Activated T-cell treated with anti-CD3 and anti-CD28 coated beads, Interleukin-2, amount 50 U/mL, for 72 hours (primary cell): ENCODE results near the gene PRSS1. TPM values are rescaled to one million over a fixed set of nuclear protein-coding genes. Genes with fewer than 3 reads are reported as not detected.
"Not testable (repeated sequence)": the region's sequence is repeated elsewhere in the genome, so short reads cannot be mapped to it uniquely, and the experiment has no call there.

ENCODE experiments used
- ATAC-seq, 2 donors: fragments of 150-1000 bp; cut with Tn5 transposase; replicated peaks in 1 of 2; 2 replicates each; pipeline ENCODE4 v1.10.0; 2021; ENCODE audit warnings: moderate library complexity in 2 of 2, mild to moderate bottlenecking in 1 of 2
- DNase-seq, 2 donors: peaks; one replicate each; pipeline ENCODE4 v3.0.0; 2021 to 2022; ENCODE audit warnings: mixed read lengths in 1 of 2
- H3K27ac Mint-ChIP-seq: one replicate; pipeline ENCODE4 v1.8.0; 2022; ENCODE audit warnings: mild to moderate bottlenecking, moderate library complexity, mixed read lengths
- H3K27me3 Mint-ChIP-seq: one replicate; pipeline ENCODE4 v1.8.0; 2022; ENCODE audit warnings: low read depth, mixed read lengths
- H3K36me3 Mint-ChIP-seq, 2 donors: one replicate each; pipeline ENCODE4 v1.8.0; 2022; ENCODE audit warnings: mixed read lengths in 2 of 2, mild to moderate bottlenecking in 1 of 2; ENCODE audit not compliant: insufficient read depth in 2 of 2
- H3K4me1 Mint-ChIP-seq: one replicate; pipeline ENCODE4 v1.8.0; 2022; ENCODE audit warnings: low read depth, mixed read lengths
- H3K4me3 Mint-ChIP-seq, 2 donors: one replicate each; pipeline ENCODE4 v1.8.0; 2022; ENCODE audit warnings: mild to moderate bottlenecking in 2 of 2, mixed read lengths in 2 of 2, moderate library complexity in 2 of 2
- H3K9me3 Mint-ChIP-seq, 2 donors: one replicate each; pipeline ENCODE4 v1.8.0; 2022; ENCODE audit warnings: mixed read lengths in 2 of 2
- total RNA-seq, 2 donors: library from RNA; stranded (reverse); gene quantifications; one replicate each; pipeline ENCODE4 v1.2.3, GENCODE V29; 2022

PRSS1 gene
- total RNA-seq, 2 donors from 2014 or later: not detected

- H3K36me3 Mint-ChIP-seq: no peaks in the 10 kb centered on the region
- no peak for ATAC-seq
- H3K4me3 Mint-ChIP-seq: no peak overlapping the region
- no peak overlapping the region for H3K27ac Mint-ChIP-seq
- H3K9me3 Mint-ChIP-seq: no peaks in the 10 kb centered on the region
- DNase-seq: no peak
- no peaks in the 10 kb centered on the region for H3K4me1 Mint-ChIP-seq
- H3K27me3 Mint-ChIP-seq: no peaks in the 10 kb centered on the region
Measured at GRCh38 chr7:142752376-142753225, 3.3 kb downstream of the PRSS1 start.

GRCh38 chr7:142753366-142753765, 4.1 kb downstream of the PRSS1 start:
- Mint-ChIP-seq H3K27me3 (no peaks in the 10 kb centered on the region), H3K9me3 (no peaks in the 10 kb centered on the region), H3K4me3 (no peak overlapping the region), H3K36me3 (no peaks in the 10 kb centered on the region), H3K4me1 (no peaks in the 10 kb centered on the region), H3K27ac (no peak overlapping the region)
- ATAC-seq (no peak), DNase-seq (no peak)

- H3K36me3 Mint-ChIP-seq, H3K4me3 Mint-ChIP-seq, H3K27me3 Mint-ChIP-seq, H3K9me3 Mint-ChIP-seq, H3K27ac Mint-ChIP-seq, H3K4me1 Mint-ChIP-seq, DNase-seq, ATAC-seq: not testable (repeated sequence)
Measured at GRCh38 chr7:142753925-142754491, 4.7 kb downstream of the PRSS1 start.

- H3K4me1 Mint-ChIP-seq: no peaks in the 10 kb centered on the region
- no peak overlapping the region for H3K27ac Mint-ChIP-seq
- DNase-seq (no peak), ATAC-seq (no peak)
- H3K4me3 Mint-ChIP-seq: no peak overlapping the region
- H3K9me3 Mint-ChIP-seq: no peaks in the 10 kb centered on the region
- H3K27me3 Mint-ChIP-seq: no peaks in the 10 kb centered on the region
- no peaks in the 10 kb centered on the region for H3K36me3 Mint-ChIP-seq
Measured at GRCh38 chr7:142754681-142755575, 5.7 kb downstream of the PRSS1 start.

GRCh38 chr7:142758312-142758711, 9.0 kb downstream of the PRSS1 start:
- not testable (repeated sequence) for ATAC-seq, H3K27me3 Mint-ChIP-seq, H3K4me1 Mint-ChIP-seq, H3K27ac Mint-ChIP-seq, H3K36me3 Mint-ChIP-seq, DNase-seq, H3K4me3 Mint-ChIP-seq, H3K9me3 Mint-ChIP-seq

GRCh38 chr7:142759433-142759832, 10.2 kb downstream of the PRSS1 start:
- Mint-ChIP-seq H3K9me3 (no peaks in the 10 kb centered on the region), H3K36me3 (no peaks in the 10 kb centered on the region)

GRCh38 chr7:142760071-142760642, 10.9 kb downstream of the PRSS1 start:
- Mint-ChIP-seq H3K4me1 (peaks cover 5% of the 10 kb centered on the region), H3K27ac (no peak overlapping the region), H3K27me3 (no peaks in the 10 kb centered on the region), H3K9me3 (no peaks in the 10 kb centered on the region), H3K4me3 (no peak overlapping the region), H3K36me3 (no peaks in the 10 kb centered on the region)
- DNase-seq (no peak), ATAC-seq (no peak)

More at GRCh38 chr7:142759433-142759832, 10.2 kb downstream of the PRSS1 start:
- H3K4me3 Mint-ChIP-seq: no peak overlapping the region
- peaks cover 5% of the 10 kb centered on the region for H3K4me1 Mint-ChIP-seq
- DNase-seq: no peak
- H3K27me3 Mint-ChIP-seq: no peaks in the 10 kb centered on the region
- ATAC-seq: no peak
- H3K27ac Mint-ChIP-seq: no peak overlapping the region

- not testable (repeated sequence) for H3K9me3 Mint-ChIP-seq, DNase-seq, H3K27me3 Mint-ChIP-seq, H3K4me3 Mint-ChIP-seq, ATAC-seq, H3K4me1 Mint-ChIP-seq, H3K36me3 Mint-ChIP-seq, H3K27ac Mint-ChIP-seq
Measured at GRCh38 chr7:142761606-142762005, 12.3 kb downstream of the PRSS1 start.

GRCh38 chr7:142762104-142762503, 12.8 kb downstream of the PRSS1 start:
- H3K4me3 Mint-ChIP-seq: no peak overlapping the region
- DNase-seq (no peak), ATAC-seq (no peak)
- H3K27me3 Mint-ChIP-seq: no peaks in the 10 kb centered on the region
- no peak overlapping the region for H3K27ac Mint-ChIP-seq
- H3K4me1 Mint-ChIP-seq: peaks cover 5% of the 10 kb centered on the region
- no peaks in the 10 kb centered on the region for H3K9me3 Mint-ChIP-seq
- no peaks in the 10 kb centered on the region for H3K36me3 Mint-ChIP-seq

GRCh38 chr7:142767451-142767850, 18.2 kb downstream of the PRSS1 start:
- no peaks in the 10 kb centered on the region for H3K9me3 Mint-ChIP-seq
- H3K27me3 Mint-ChIP-seq: no peaks in the 10 kb centered on the region
- no peak overlapping the region for H3K27ac Mint-ChIP-seq
- no peaks in the 10 kb centered on the region for H3K36me3 Mint-ChIP-seq
- DNase-seq (no peak), ATAC-seq (no peak)
- no peak overlapping the region for H3K4me3 Mint-ChIP-seq
- peaks cover 12% of the 10 kb centered on the region for H3K4me1 Mint-ChIP-seq

GRCh38 chr7:142767861-142768260, 18.6 kb downstream of the PRSS1 start:
- Mint-ChIP-seq H3K4me1 (peaks cover 12% of the 10 kb centered on the region), H3K27ac (no peak overlapping the region)
- no peak for ATAC-seq

GRCh38 chr7:142768885-142769284, 19.6 kb downstream of the PRSS1 start:
- peaks cover 12% of the 10 kb centered on the region for H3K4me1 Mint-ChIP-seq
- DNase-seq, H3K27ac Mint-ChIP-seq, H3K36me3 Mint-ChIP-seq, H3K4me3 Mint-ChIP-seq, ATAC-seq, H3K27me3 Mint-ChIP-seq, H3K9me3 Mint-ChIP-seq: not testable (repeated sequence)

More at GRCh38 chr7:142767861-142768260, 18.6 kb downstream of the PRSS1 start:
- Mint-ChIP-seq H3K4me3 (no peak overlapping the region), H3K36me3 (no peaks in the 10 kb centered on the region), H3K9me3 (no peaks in the 10 kb centered on the region), H3K27me3 (no peaks in the 10 kb centered on the region)
- no peak for DNase-seq
